HCT116 (cell line): ENCODE results near the gene KIAA1328. TPM values are rescaled to one million over a fixed set of nuclear protein-coding genes. Genes with fewer than 3 reads are reported as not detected.

Experiments used
- ATAC-seq: fragments of 200-7000 bp; cut with Tn5 transposase; 2 replicates; pipeline ENCODE4 v1.9.1; 2020; ENCODE audit warnings: mild to moderate bottlenecking, moderate library complexity
- BruUV-seq: library from RNA; stranded (reverse); fragments of 400-500 nt; replicated peaks from 2 replicates; lab custom pipeline; 2021; lab: Mats Ljungman, UMichigan
- CTCF ChIA-PET: fragments of 300-600 bp; sonication (Branson Sonifier 250); formaldehyde crosslinking; loops from one replicate; lab custom pipeline; 2021; ENCODE audit warnings: antibody characterized with exemption; lab: Charles Lee
- POLR2A ChIA-PET: fragments of 300-600, 350-600 bp; sonication (Branson Sonifier 250); formaldehyde crosslinking; loops from one replicate; lab custom pipeline; 2021; ENCODE audit warnings: antibody characterized with exemption; lab: Charles Lee
- RAD21 ChIA-PET, 2 experiments: fragments of 300-600 bp; sonication (Branson Sonifier 250); formaldehyde crosslinking; loops; one replicate each; lab custom pipeline; 2023; ENCODE audit warnings: low total read pairs in 2 of 2; ENCODE audit not compliant: uncharacterized antibody in 2 of 2, unreplicated experiment in 2 of 2, low non-redundant PET in 1 of 2; lab: Charles Lee
- DNase-seq: peaks from one replicate; pipeline ENCODE4 v3.0.0-alpha.2; 2010; ENCODE audit warnings: low read depth, low spot score
- H2AFZ ChIP-seq: fragments of 200-600 bp; shearing (Covaris generic), sonication (generic); 2 replicates; pipeline ENCODE4 v1.6.1; 2017; ENCODE audit warnings: low read depth, mixed run types, mixed read lengths, antibody characterized with exemption, low read length; ENCODE audit not compliant: poor library complexity, severe bottlenecking
- H3K27ac ChIP-seq: 2 replicates; pipeline ENCODE4 v1.5.1; 2012; ENCODE audit warnings: low read depth, low read length
- H3K27me3 ChIP-seq: fragments of 200-600 bp; sonication (generic); 2 replicates; pipeline ENCODE4 v1.6.1; 2016; ENCODE audit warnings: mixed run types, low read length, mixed read lengths; ENCODE audit not compliant: insufficient read depth
- H3K36me3 ChIP-seq, 2 experiments: fragments of 200-500 bp in 1 of 2; fragments of 200-600 bp in 1 of 2; sonication (Bioruptor generic) in 1 of 2; sonication (generic) in 1 of 2; 2 replicates each; pipeline versions ENCODE4 v1.5.1 to v1.6.1; 2014 to 2016; ENCODE audit warnings: low read length in 2 of 2, inconsistent platforms in 1 of 2, mixed read lengths in 1 of 2, mixed run types in 1 of 2; ENCODE audit not compliant: insufficient read depth in 2 of 2, control insufficient read depth in 1 of 2
- H3K4me1 ChIP-seq, 2 experiments: fragments of 200-600 bp in 1 of 2; sonication (generic) in 1 of 2; 2 replicates each; pipeline versions ENCODE4 v1.5.1 to v1.6.1; 2012 to 2017; ENCODE audit warnings: low read length in 2 of 2, inconsistent platforms in 1 of 2, mild to moderate bottlenecking in 1 of 2, mixed read lengths in 1 of 2, mixed run types in 1 of 2, moderate library complexity in 1 of 2; ENCODE audit not compliant: insufficient read depth in 2 of 2, control insufficient read depth in 1 of 2
- H3K4me2 ChIP-seq: fragments of 200-600 bp; sonication (generic); 2 replicates; pipeline ENCODE4 v1.6.1; 2017; ENCODE audit warnings: mixed run types, low read length, mixed read lengths
- H3K4me3 ChIP-seq, 2 experiments: fragments of 200-600 bp in 1 of 2; sonication (generic) in 1 of 2; replicated peaks in 1 of 2; 2 replicates each; pipeline ENCODE4 v1.5.1; 2011 to 2016; ENCODE audit warnings: low read length in 2 of 2, control low read depth in 1 of 2, low read depth in 1 of 2, mild to moderate bottlenecking in 1 of 2, mixed read lengths in 1 of 2, mixed run types in 1 of 2
- H3K79me2 ChIP-seq: fragments of 200-600 bp; sonication (generic); 2 replicates; pipeline ENCODE4 v1.6.1; 2017; ENCODE audit warnings: mild to moderate bottlenecking, mixed run types, low read length, moderate library complexity, mixed read lengths; ENCODE audit not compliant: insufficient read depth
- H3K9ac ChIP-seq: fragments of 200-600 bp; sonication (generic); 2 replicates; pipeline ENCODE4 v1.6.1; 2016; ENCODE audit warnings: low read length, mixed read lengths
- H3K9me2 ChIP-seq: fragments of 200-600 bp; sonication (generic), shearing (Covaris generic); 2 replicates; pipeline ENCODE4 v1.6.1; 2017; ENCODE audit warnings: mixed run types, mild to moderate bottlenecking, moderate library complexity; ENCODE audit not compliant: insufficient read depth
- H3K9me3 ChIP-seq, 2 experiments: fragments of 200-500 bp in 1 of 2; fragments of 200-600 bp in 1 of 2; sonication (Bioruptor generic) in 1 of 2; sonication (generic) in 1 of 2; 2 replicates each; pipeline ENCODE4 v1.6.1; 2014 to 2017; ENCODE audit warnings: low read length in 2 of 2, mixed read lengths in 2 of 2, inconsistent platforms in 1 of 2, low read depth in 1 of 2, mild to moderate bottlenecking in 1 of 2, mixed run types in 1 of 2, moderate library complexity in 1 of 2; ENCODE audit not compliant: control insufficient read depth in 1 of 2, insufficient read depth in 1 of 2
- H4K20me1 ChIP-seq: fragments of 200-600 bp; sonication (generic), shearing (Covaris generic); 2 replicates; pipeline ENCODE4 v1.6.1; 2017; ENCODE audit warnings: mixed run types, mild to moderate bottlenecking, moderate library complexity; ENCODE audit not compliant: insufficient read depth
- EGR1 ChIP-seq: IDR thresholded peaks from 2 replicates; pipeline ENCODE4 v1.6.1; 2012; ENCODE audit warnings: low read depth
- EZH2 ChIP-seq: fragments of 200-600 bp; sonication (generic); IDR thresholded peaks from 2 replicates; pipeline ENCODE4 v1.6.1; 2017; ENCODE audit warnings: antibody characterized with exemption, mixed run types
- FOSL1 ChIP-seq: IDR thresholded peaks from 2 replicates; pipeline ENCODE4 v1.6.1; 2012; ENCODE audit warnings: low read depth
- JUND ChIP-seq: IDR thresholded peaks from 2 replicates; pipeline ENCODE4 v1.6.1; 2012
- POLR2AphosphoS5 ChIP-seq: IDR thresholded peaks from 2 replicates; pipeline ENCODE4 v1.6.1; 2011; ENCODE audit warnings: mild to moderate bottlenecking, low read depth, low read length, moderate library complexity
- SIN3A ChIP-seq: IDR thresholded peaks from 2 replicates; pipeline ENCODE4 v1.6.1; 2012; ENCODE audit warnings: low read depth
- YY1 ChIP-seq: IDR thresholded peaks from 2 replicates; pipeline ENCODE4 v1.6.1; 2011; ENCODE audit warnings: low read length, low read depth, moderate library complexity, mild to moderate bottlenecking; ENCODE audit not compliant: insufficient replicate concordance; ENCODE audit errors: extremely low read depth
- ZNF274 ChIP-seq: fragments of 200-500 bp; sonication (Bioruptor generic); IDR thresholded peaks from 2 replicates; pipeline ENCODE4 v1.6.1; 2014; ENCODE audit warnings: mild to moderate bottlenecking, low read depth, low read length, inconsistent platforms
- intact Hi-C: fragments of 100-400 bp; cut with micrococcal nuclease; formaldehyde crosslinking; loops from 2 replicates; pipeline ENCODE4 v1.10.0; 2022
- total RNA-seq: library from RNA; stranded (reverse); gene quantifications from one replicate; pipeline ENCODE4 v1.2.1, GENCODE V29; 2021; ENCODE audit not compliant: unreplicated experiment

KIAA1328 gene
- total RNA-seq, 1 experiment from 2014 or later = 5.2 TPM

- ChIA-PET CTCF (no interaction called here), RAD21 (no interaction called here)
- BruUV-seq = no TSS peak
- no peaks in the 10 kb centered on the region for H3K27me3 ChIP-seq
- no peak for TF ChIP-seq JUND
- no peak for TF ChIP-seq FOSL1
- TF ChIP-seq SIN3A = no peak
- TF ChIP-seq EZH2 = no peak
- TF ChIP-seq ZNF274 = no peak
- TF ChIP-seq POLR2AphosphoS5 = no peak
- TF ChIP-seq EGR1 = no peak
- no peak for TF ChIP-seq YY1
- TF ChIP-seq, all 23 proteins: peak for 0
- no peak for DNase-seq
- POLR2A ChIA-PET = no interaction called here
- Histone ChIP-seq H2AFZ (no peak overlapping the region), H3K9me2 (no peaks in the 10 kb centered on the region), H3K4me1 (no peaks in the 10 kb centered on the region), H3K9me3 (no peaks in the 10 kb centered on the region), H3K4me3 (no peak overlapping the region), H3K9ac (no peak overlapping the region), H3K36me3 (no peaks in the 10 kb centered on the region), H3K79me2 (no peaks in the 10 kb centered on the region), H3K27ac (no peak overlapping the region), H3K4me2 (no peak overlapping the region), H4K20me1 (no peaks in the 10 kb centered on the region)
- ATAC-seq = no peak
- intact Hi-C loops = no loop called here
Measured at GRCh38 chr18:36887864-36888263, 58.9 kb downstream of the KIAA1328 start.

- no peaks in the 10 kb centered on the region for H3K4me1 ChIP-seq
- ChIA-PET POLR2A (no interaction called here), RAD21 (no interaction called here), CTCF (no interaction called here)
- DNase-seq = no peak
- H3K9me2 ChIP-seq = no peaks in the 10 kb centered on the region
- intact Hi-C loops = no loop called here
- no peaks in the 10 kb centered on the region for H3K27me3 ChIP-seq
- no peak overlapping the region for H2AFZ ChIP-seq
- no peaks in the 10 kb centered on the region for H3K9me3 ChIP-seq
- H3K9ac ChIP-seq = no peak overlapping the region
- no peak for ATAC-seq
- no peak for TF ChIP-seq EZH2
- no peak for TF ChIP-seq POLR2AphosphoS5
- H3K4me2 ChIP-seq = no peak overlapping the region
- no TSS peak for BruUV-seq
- no peaks in the 10 kb centered on the region for H3K79me2 ChIP-seq
- H3K4me3 ChIP-seq = no peak overlapping the region
- no peaks in the 10 kb centered on the region for H4K20me1 ChIP-seq
- H3K36me3 ChIP-seq = no peaks in the 10 kb centered on the region
- no peak overlapping the region for H3K27ac ChIP-seq
Measured at GRCh38 chr18:36888778-36889177, 59.9 kb downstream of the KIAA1328 start.
